Measurements from ENCODE around the gene ZDHHC11B. TPM values are rescaled to one million over a fixed set of nuclear protein-coding genes. Genes with fewer than 3 reads are reported as not detected.
"Not testable (repeated sequence)": the region's sequence is repeated elsewhere in the genome, so short reads cannot be mapped to it uniquely, and the experiment has no call there.

ZDHHC11B gene
- total RNA-seq, 2 donors from 2014 or later: 6.2 to 8.9 TPM

- Histone ChIP-seq H3K36me3 (replicated peaks in 1 of 2; ENCODE audit: insufficient read depth in 1 of 2, low read depth in 2 of 2) (no peaks in the 10 kb centered on the region), H3K27ac (no peak overlapping the region), H3K27me3 (no peaks in the 10 kb centered on the region), H3K4me1 (no peaks in the 10 kb centered on the region), H3K9me3 (no peaks in the 10 kb centered on the region), H3K4me3 (no peak overlapping the region)
- no peak for DNase-seq
- intact Hi-C loops (cut with DNase I): no loop called here
- 81 to 83% methylated on average over 29 of the region's 32 CpGs for WGBS, 2 donors
- TF ChIP-seq CTCF (IDR thresholded peaks at IDR 0.05) (no peak), POLR2A (IDR thresholded peaks at IDR 0.05) (no peak)
- no peak for ATAC-seq
These were observed 17.7 kb downstream of the ZDHHC11B start for GRCh38 chr5:766666-767431.

- H3K27me3 ChIP-seq: no peaks in the 10 kb centered on the region
- ATAC-seq (no peak), DNase-seq (peak in 1 of 4 donors; percentile 10)
- H3K27ac ChIP-seq: no peak overlapping the region
- no peaks in the 10 kb centered on the region for H3K9me3 ChIP-seq
- intact Hi-C loops (cut with DNase I): no loop called here
- WGBS, 2 donors: 87 to 92% methylated on average over 12 to 15 of the region's 18 CpGs
- no peak overlapping the region for H3K4me3 ChIP-seq
- H3K4me1 ChIP-seq: no peaks in the 10 kb centered on the region
- no peak for TF ChIP-seq POLR2A (IDR thresholded peaks at IDR 0.05)
- TF ChIP-seq CTCF (IDR thresholded peaks at IDR 0.05): no peak
- H3K36me3 ChIP-seq (replicated peaks in 1 of 2; ENCODE audit: insufficient read depth in 1 of 2, low read depth in 2 of 2): no peaks in the 10 kb centered on the region
These were observed 18.4 kb downstream of the ZDHHC11B start for GRCh38 chr5:765948-766631.

- Histone ChIP-seq H3K36me3 (replicated peaks in 1 of 2; ENCODE audit: insufficient read depth in 1 of 2, low read depth in 2 of 2) (no peaks in the 10 kb centered on the region), H3K27me3 (no peaks in the 10 kb centered on the region), H3K4me3 (no peak overlapping the region), H3K27ac (no peak overlapping the region), H3K9me3 (no peaks in the 10 kb centered on the region), H3K4me1 (peaks cover 7% of the 10 kb centered on the region)
- DNase-seq (peak in 1 of 4 donors; percentile 10), ATAC-seq (no peak)
- WGBS, 2 donors: 96 to 97% methylated on average over 18 to 30 of the region's 31 CpGs
- intact Hi-C loops (cut with DNase I): no loop called here
- TF ChIP-seq CTCF (IDR thresholded peaks at IDR 0.05) (no peak), POLR2A (IDR thresholded peaks at IDR 0.05) (no peak)
These were observed 20.3 kb downstream of the ZDHHC11B start for GRCh38 chr5:763998-764781.

GRCh38 chr5:763397-763796 is 21.1 kb downstream of the ZDHHC11B start:
- no peak for ATAC-seq

GRCh38 chr5:762996-763395 is 21.5 kb downstream of the ZDHHC11B start:
- H3K4me3 ChIP-seq; DNase-seq; H3K27ac ChIP-seq; intact Hi-C loops (cut with DNase I); H3K36me3 ChIP-seq (replicated peaks in 1 of 2; ENCODE audit: insufficient read depth in 1 of 2, low read depth in 2 of 2); ATAC-seq; H3K27me3 ChIP-seq; H3K9me3 ChIP-seq: not testable (repeated sequence)
- 87 to 93% methylated on average over 8 of the region's 8 CpGs for WGBS, 2 donors
- peaks cover 18% of the 10 kb centered on the region for H3K4me1 ChIP-seq

More at GRCh38 chr5:763397-763796, 21.1 kb downstream of the ZDHHC11B start:
- no peaks in the 10 kb centered on the region for H3K9me3 ChIP-seq
- 72 to 78% methylated on average over 5 of the region's 5 CpGs for WGBS, 2 donors
- no peaks in the 10 kb centered on the region for H3K27me3 ChIP-seq
- no peak overlapping the region for H3K27ac ChIP-seq
- intact Hi-C loops (cut with DNase I): no loop called here
- H3K4me1 ChIP-seq: peaks cover 14% of the 10 kb centered on the region
- H3K4me3 ChIP-seq: no peak overlapping the region
- DNase-seq: no peak
- no peak for TF ChIP-seq POLR2A (IDR thresholded peaks at IDR 0.05)
- no peak for TF ChIP-seq CTCF (IDR thresholded peaks at IDR 0.05)
- no peaks in the 10 kb centered on the region for H3K36me3 ChIP-seq (replicated peaks in 1 of 2; ENCODE audit: insufficient read depth in 1 of 2, low read depth in 2 of 2)

Data from body of pancreas (tissue), 4 donors.